ENCODE results near the gene TMLHE.
"Not testable (repeated sequence)": the region's sequence is repeated elsewhere in the genome, so short reads cannot be mapped to it uniquely, and the experiment has no call there.

The TMLHE gene

GRCh38 chrX:155612312-155613224, at the start of gene TMLHE, which contains the start of gene SPRY3:
Gene TMLHE, minus strand, starts transcription at chrX:155612952. Its CDS starts 67,676 bp downstream, at chrX:155545276.
Gene SPRY3, plus strand, starts transcription at chrX:155612586.
- peak; percentile 67 for DNase-seq

GRCh38 chrX:155662282-155662681, 49.5 kb upstream of the TMLHE start:
- no peak for DNase-seq

GRCh38 chrX:155645180-155645579, 32.4 kb upstream of the TMLHE start:
- DNase-seq = no peak

GRCh38 chrX:155643240-155643639, 30.5 kb upstream of the TMLHE start:
- DNase-seq = no peak

- not testable (repeated sequence) for DNase-seq
These were observed 28.6 kb upstream of the TMLHE start for GRCh38 chrX:155641371-155641770.

- DNase-seq = no peak
These were observed 25.0 kb upstream of the TMLHE start for GRCh38 chrX:155637714-155638113.

- not testable (repeated sequence) for DNase-seq
These were observed 22.3 kb upstream of the TMLHE start for GRCh38 chrX:155635019-155635418.

- DNase-seq = peak; percentile 20
These were observed 19.8 kb upstream of the TMLHE start for GRCh38 chrX:155632431-155633100.

GRCh38 chrX:155620110-155620509, 7.4 kb upstream of the TMLHE start:
- DNase-seq = not testable (repeated sequence)

GRCh38 chrX:155615938-155616337, 3.2 kb upstream of the TMLHE start:
- DNase-seq = no peak

GRCh38 chrX:155613927-155614559, 1.3 kb upstream of the TMLHE start:
- DNase-seq = no peak

- no peak for DNase-seq
These were observed 1.4 kb downstream of the TMLHE start for GRCh38 chrX:155611302-155611701.

GRCh38 chrX:155592981-155593380, 19.8 kb downstream of the TMLHE start:
- no peak for DNase-seq

GRCh38 chrX:155592331-155592730, 20.4 kb downstream of the TMLHE start:
- DNase-seq = no peak

- DNase-seq = no peak
These were observed 35.1 kb downstream of the TMLHE start for GRCh38 chrX:155577682-155578081.

- DNase-seq = no peak
These were observed 49.7 kb downstream of the TMLHE start for GRCh38 chrX:155563099-155563498.

- no peak for DNase-seq
These were observed 67.9 kb downstream of the TMLHE start for GRCh38 chrX:155544881-155545280.

- no peak for DNase-seq
These were observed 76.9 kb downstream of the TMLHE start for GRCh38 chrX:155535866-155536265.

- no peak for DNase-seq
These were observed 78.0 kb downstream of the TMLHE start for GRCh38 chrX:155534800-155535199.

GRCh38 chrX:155527023-155527422, 85.7 kb downstream of the TMLHE start:
- not testable (repeated sequence) for DNase-seq

GRCh38 chrX:155514225-155514624, 98.5 kb downstream of the TMLHE start:
- no peak for DNase-seq

GRCh38 chrX:155505296-155505695, 107.5 kb downstream of the TMLHE start:
- DNase-seq = no peak

- not testable (repeated sequence) for DNase-seq
These were observed 117.6 kb downstream of the TMLHE start for GRCh38 chrX:155495134-155495533.
